Heart left ventricle (tissue), 13 donors: ENCODE measurements around the gene RALGPS1.

Experiments
- POLR2A ChIP-seq, 2 donors: fragments of 450-650 bp; IDR thresholded peaks; one replicate each; pipeline ENCODE4 v1.6.1; 2017; ENCODE audit warnings: antibody characterized with exemption in 2 of 2, mild to moderate bottlenecking in 2 of 2, moderate library complexity in 2 of 2
- TF ChIP-seq, protein P1 (sequence below), 12 donors: fragments of 200-600 bp; sonication (generic) in 4 of 12; IDR thresholded peaks; one replicate each; pipeline versions ENCODE4 v1.5.0 to v1.8.0; 2018 to 2022; ENCODE audit warnings: antibody characterized with exemption in 12 of 12, mild to moderate bottlenecking in 5 of 12
- donor health status: ischemic (EF 13 %, LVEDD 7.1; RV severe dilation, severe dysfunction).
- donor health status: DM: no; HTN: yes; CAD: no.
- donor health status: DM: no; HTN: no; CAD: no.
- donor health status: ischemic (EF 25% LVEDD 6.9; RV normal size, moderate dysfunction).
- donor health status: ischemic (EF 25% LVEDD 5.7; RV mildly dilated, moderate dysfunction).
- donor health status: ischemic (EF 35%, LVEDD 5.7; RV mildly dilated, moderate dysfunction).
- donor health status: nonischemic (EF 11% LVEDD 7.7; RV severe dilation, severe dysfunction).
- donor health status: DM: yes; HTN: yes; CAD: no.
- donor health status: PGD.
- donor health status: ischemic (EF 29% LVEDD 5.4; RV normal size, mild dysfunction).
- donor health status: nonischemic (EF 23%, LVEDD 6.1; RV moderate dilation, normal function).

DNA sequence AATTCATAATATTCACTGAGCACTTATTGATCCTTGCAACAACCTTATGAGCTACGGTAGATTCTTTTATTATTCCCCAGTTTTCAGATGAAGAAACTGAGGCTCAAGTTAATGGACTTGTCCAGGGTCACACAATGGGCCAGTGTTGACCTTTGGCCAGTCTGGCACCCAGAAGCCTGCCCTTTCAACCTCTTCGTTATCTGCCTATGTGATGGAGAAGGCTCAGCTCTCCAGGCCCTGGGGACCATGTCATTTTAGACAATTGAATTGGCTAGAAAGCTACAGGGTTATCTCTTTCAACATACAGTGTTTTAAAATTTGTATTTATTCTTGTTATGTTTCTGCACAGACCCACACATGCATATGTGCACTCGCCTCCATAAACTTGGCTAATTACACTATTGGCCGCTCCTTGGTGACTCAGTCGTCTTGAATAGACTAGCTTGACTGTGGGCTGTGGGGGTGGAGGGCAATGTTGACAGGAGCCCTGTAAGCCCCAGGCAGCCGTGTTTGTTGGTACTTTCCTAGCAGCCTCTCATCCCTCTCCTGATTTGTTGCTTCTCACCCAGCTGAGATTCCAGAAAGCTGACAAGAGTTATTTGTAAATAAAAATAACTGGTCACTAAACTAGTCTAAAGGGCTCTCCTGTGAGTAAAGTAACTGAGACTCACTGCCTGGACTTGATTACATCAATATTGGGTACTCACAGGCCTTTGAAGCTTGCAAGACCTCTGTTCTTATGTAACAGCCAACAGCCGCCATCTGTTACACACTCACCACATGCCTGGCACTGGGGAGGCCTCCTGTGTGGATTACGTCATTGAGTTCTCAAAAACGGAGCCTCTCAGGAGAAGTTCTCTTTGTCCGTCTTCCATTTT is 216.3 kb downstream of the RALGPS1 start:
- TF ChIP-seq, protein P1, sequence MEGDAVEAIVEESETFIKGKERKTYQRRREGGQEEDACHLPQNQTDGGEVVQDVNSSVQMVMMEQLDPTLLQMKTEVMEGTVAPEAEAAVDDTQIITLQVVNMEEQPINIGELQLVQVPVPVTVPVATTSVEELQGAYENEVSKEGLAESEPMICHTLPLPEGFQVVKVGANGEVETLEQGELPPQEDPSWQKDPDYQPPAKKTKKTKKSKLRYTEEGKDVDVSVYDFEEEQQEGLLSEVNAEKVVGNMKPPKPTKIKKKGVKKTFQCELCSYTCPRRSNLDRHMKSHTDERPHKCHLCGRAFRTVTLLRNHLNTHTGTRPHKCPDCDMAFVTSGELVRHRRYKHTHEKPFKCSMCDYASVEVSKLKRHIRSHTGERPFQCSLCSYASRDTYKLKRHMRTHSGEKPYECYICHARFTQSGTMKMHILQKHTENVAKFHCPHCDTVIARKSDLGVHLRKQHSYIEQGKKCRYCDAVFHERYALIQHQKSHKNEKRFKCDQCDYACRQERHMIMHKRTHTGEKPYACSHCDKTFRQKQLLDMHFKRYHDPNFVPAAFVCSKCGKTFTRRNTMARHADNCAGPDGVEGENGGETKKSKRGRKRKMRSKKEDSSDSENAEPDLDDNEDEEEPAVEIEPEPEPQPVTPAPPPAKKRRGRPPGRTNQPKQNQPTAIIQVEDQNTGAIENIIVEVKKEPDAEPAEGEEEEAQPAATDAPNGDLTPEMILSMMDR (IDR thresholded peaks at IDR 0.05) = no peak
- no peak for TF ChIP-seq POLR2A (IDR thresholded peaks at IDR 0.05)
